ENCODE measurements around the gene WARS2.

DNA sequence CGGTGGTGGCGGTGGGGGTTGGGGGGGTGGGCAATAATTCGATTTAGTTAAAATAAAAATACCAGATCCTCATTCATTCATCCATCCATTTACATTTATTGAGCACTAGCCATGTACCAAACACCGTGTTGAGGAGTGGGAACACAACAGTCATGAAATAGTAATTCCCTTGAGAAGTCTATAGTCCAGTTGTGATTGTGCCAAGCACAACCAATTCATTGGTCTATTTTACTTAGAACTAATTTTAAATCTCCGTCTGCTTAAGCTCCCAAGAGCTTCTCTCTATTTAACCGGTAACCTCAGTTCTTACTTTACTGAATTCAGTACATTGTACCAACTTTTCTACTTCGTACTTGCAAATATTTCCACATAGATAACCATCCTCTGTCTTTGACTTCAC is 38.4 kb downstream of the WARS2 start:
- TF ChIP-seq, protein P1, sequence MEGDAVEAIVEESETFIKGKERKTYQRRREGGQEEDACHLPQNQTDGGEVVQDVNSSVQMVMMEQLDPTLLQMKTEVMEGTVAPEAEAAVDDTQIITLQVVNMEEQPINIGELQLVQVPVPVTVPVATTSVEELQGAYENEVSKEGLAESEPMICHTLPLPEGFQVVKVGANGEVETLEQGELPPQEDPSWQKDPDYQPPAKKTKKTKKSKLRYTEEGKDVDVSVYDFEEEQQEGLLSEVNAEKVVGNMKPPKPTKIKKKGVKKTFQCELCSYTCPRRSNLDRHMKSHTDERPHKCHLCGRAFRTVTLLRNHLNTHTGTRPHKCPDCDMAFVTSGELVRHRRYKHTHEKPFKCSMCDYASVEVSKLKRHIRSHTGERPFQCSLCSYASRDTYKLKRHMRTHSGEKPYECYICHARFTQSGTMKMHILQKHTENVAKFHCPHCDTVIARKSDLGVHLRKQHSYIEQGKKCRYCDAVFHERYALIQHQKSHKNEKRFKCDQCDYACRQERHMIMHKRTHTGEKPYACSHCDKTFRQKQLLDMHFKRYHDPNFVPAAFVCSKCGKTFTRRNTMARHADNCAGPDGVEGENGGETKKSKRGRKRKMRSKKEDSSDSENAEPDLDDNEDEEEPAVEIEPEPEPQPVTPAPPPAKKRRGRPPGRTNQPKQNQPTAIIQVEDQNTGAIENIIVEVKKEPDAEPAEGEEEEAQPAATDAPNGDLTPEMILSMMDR (IDR thresholded peaks at IDR 0.05): no peak
- no peak for TF ChIP-seq POLR2A (IDR thresholded peaks at IDR 0.05; ENCODE audit: low read depth)
- no peak for TF ChIP-seq EP300 (IDR thresholded peaks at IDR 0.05)
